ENCODE measurements around the gene SLC22A4.

Gene SLC22A4

DNA sequence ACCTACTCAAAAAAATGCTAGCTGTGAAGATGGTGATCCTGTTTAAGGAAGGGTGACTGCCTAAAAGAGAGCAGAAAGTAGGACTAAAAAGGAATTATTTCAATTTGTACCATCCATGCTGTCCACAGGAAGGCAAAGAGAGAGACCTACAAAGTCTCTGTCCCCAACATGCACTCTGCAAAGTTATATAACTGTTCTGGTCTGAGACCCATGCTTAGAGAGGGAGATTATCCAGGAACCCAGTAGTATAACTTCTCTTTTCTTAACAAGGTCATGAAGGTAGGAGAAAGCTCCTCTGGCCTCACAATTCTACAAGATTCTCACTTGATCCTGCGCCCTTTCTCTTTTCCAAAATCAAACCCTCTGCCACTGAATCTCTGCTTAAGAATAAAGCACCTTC, 25.8 kb downstream of the SLC22A4 start:
- no peak overlapping the region for H3K27ac ChIP-seq
- no peak for TF ChIP-seq CTCF (IDR thresholded peaks at IDR 0.05)
- no peak for TF ChIP-seq ZFX (IDR thresholded peaks at IDR 0.05; ENCODE audit: borderline replicate concordance)

DNA sequence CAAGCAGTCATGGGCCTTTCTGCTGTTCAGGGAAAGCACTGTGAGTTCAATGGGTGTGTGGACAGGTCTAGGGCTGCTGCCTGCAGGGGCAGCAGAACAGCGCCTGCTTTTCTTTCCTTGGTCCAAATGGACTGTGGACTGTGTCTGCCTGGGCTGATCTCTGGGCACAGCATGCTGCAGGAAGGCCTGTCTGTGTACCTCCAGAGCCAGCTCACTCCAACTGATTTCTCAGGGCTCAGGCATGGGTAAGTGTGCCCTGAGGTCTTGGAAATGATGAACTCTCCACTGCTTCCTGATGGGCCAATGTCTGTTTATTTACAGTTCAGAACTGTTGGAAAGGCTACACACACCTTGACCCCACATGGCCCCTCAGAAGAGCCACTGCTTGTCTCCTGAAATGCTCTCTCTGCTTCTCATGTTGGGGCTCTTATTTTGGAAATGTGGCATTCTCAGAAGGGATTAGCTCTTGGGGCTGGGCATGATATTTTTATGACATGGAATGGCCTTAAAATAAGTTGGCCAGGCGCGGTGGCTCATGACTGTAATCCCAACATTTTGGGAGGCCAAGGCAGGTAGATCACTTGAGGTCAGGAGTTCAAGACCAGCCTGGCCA, 27.0 kb downstream of the SLC22A4 start:
- H3K27ac ChIP-seq, result no peak overlapping the region
- TF ChIP-seq CTCF (IDR thresholded peaks at IDR 0.05) (no peak), ZFX (IDR thresholded peaks at IDR 0.05; ENCODE audit: borderline replicate concordance) (no peak)

- TF ChIP-seq ZFX (IDR thresholded peaks at IDR 0.05; ENCODE audit: borderline replicate concordance) (no peak), CTCF (IDR thresholded peaks at IDR 0.05) (no peak)
- no peak overlapping the region for H3K27ac ChIP-seq
These were observed 28.1 kb downstream of the SLC22A4 start for GRCh38 chr5:132322266-132322665.

DNA sequence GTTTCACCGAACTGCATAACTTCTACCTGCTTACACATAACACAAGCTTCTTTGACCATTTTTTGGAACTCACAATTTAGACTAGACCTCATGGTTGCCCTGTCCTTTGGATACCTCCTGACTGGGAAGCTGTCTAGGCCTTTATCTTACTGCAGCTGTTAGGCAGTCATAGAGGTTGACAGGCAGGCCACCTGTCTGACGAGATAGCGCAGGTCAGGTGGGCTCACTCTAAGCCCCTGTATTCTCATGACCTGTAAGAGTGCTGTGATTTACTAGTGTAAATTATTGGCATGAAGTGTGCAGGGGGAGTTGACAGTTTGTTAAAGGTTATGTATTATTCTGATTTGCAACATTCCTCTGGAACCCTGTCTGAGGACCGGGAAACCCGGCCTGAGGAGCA, 29.0 kb downstream of the SLC22A4 start:
- no peak overlapping the region for H3K27ac ChIP-seq
- no peak for TF ChIP-seq CTCF (IDR thresholded peaks at IDR 0.05)
- TF ChIP-seq ZFX (IDR thresholded peaks at IDR 0.05; ENCODE audit: borderline replicate concordance), result no peak

DNA sequence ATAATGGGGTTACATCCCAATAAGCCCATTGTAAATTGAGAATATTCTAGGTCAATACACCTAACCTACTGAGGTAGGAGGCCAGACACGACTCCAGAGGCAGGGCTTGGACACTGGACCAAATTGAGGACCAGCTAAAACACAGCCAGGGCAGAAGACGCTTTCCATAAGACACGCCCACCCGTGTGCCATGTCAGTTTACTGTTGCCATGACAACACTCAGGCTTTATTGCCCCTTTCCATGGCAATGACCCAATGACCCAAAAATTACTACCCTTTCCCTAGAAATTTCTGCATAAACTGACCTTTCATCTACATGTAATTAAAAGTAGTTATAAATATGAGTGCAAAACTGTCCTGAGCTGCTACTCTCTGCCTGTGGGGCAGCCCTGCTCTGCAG, 31.5 kb downstream of the SLC22A4 start:
- TF ChIP-seq ZFX (IDR thresholded peaks at IDR 0.05; ENCODE audit: borderline replicate concordance) (no peak), CTCF (IDR thresholded peaks at IDR 0.05) (no peak)

GRCh38 chr5:132327252-132327955, 33.2 kb downstream of the SLC22A4 start:
- no peak for TF ChIP-seq ZFX (IDR thresholded peaks at IDR 0.05; ENCODE audit: borderline replicate concordance)
- TF ChIP-seq CTCF (IDR thresholded peaks at IDR 0.05), result no peak
- H3K27ac ChIP-seq, result peak overlapping the region; percentile 62

More for the DNA sequence above, 31.5 kb downstream of the SLC22A4 start:
- no peak overlapping the region for H3K27ac ChIP-seq

DNA sequence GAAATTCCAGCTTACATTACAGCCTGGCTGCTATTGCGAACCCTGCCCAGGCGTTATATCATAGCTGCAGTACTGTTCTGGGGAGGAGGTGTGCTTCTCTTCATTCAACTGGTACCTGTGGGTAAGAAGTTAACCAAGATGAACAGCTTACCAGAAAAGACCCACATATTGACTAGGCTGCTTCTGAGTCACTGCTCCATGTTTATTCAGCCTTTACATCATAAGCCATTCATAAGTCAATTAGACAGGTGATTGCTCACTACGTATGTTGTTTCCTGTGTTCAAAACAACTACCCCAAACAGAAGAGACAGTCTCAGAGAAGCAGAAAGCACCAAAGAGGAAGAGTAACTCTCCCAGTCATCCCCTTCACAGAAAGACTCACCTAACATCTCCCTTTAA, 40.6 kb downstream of the SLC22A4 start:
- peak overlapping the region; percentile 2; the same call in 1 of the 2 replicates for H3K27ac ChIP-seq

More for the DNA sequence above, 40.6 kb downstream of the SLC22A4 start:
- TF ChIP-seq ZFX (IDR thresholded peaks at IDR 0.05; ENCODE audit: borderline replicate concordance) (no peak), CTCF (IDR thresholded peaks at IDR 0.05) (no peak)

All from 22Rv1 (cell line).